ENCODE measurements around the gene TEAD3. TPM values are rescaled to one million over a fixed set of nuclear protein-coding genes. Genes with fewer than 3 reads are reported as not detected.

TEAD3 gene
- total RNA-seq, 2 experiments from 2014 or later: not detected

DNA sequence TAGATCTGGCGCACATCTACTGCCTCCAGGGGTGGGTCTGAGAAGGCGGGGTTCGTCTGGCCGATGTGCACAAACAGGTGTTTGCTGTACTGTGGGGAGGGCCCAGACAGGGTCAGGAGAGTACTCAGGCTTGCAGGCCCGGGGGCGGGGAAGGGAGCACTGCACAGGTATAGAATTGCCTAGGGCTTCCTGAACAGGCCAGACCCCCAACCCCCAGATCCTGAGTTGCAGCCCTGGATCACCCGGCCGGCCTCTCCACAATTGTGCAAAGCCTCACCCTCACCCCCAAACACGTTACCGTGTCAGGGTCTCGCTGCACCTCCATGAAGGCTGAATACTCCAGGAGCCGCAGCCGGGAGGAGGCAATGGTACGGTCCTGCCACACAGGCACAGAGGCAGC, 20.9 kb downstream of the TEAD3 start:
- no TSS peak for BruUV-seq (replicated peaks)
- H3K79me2 ChIP-seq (ENCODE audit: insufficient read depth, low read depth, low read length): peaks cover 3% of the 10 kb centered on the region; the same call in 1 of the 2 replicates
- DNase-seq (ENCODE audit: low spot score): no peak
- H3K4me3 ChIP-seq (ENCODE audit: low read depth, low read length, poor library complexity, severe bottlenecking): no peak overlapping the region
- POLR2A ChIA-PET: interaction anchor here (0.6 to 1.1 kb wide), 2 partner anchors 24 to 36 kb away, joined by 3 read pairs; partner anchors contain the start of gene FANCE
- no peak overlapping the region for H3K27ac ChIP-seq (ENCODE audit: low read depth, low read length, poor library complexity, severe bottlenecking)
- H3K9me3 ChIP-seq (ENCODE audit: low read length): no peaks in the 10 kb centered on the region
- H2AFZ ChIP-seq (ENCODE audit: low read length): no peak overlapping the region
- peaks cover 34% of the 10 kb centered on the region for H3K36me3 ChIP-seq (ENCODE audit: insufficient read depth, low read length)
- CTCF ChIA-PET (ENCODE audit: unreplicated experiment): no interaction called here
- TF ChIP-seq, protein P1, sequence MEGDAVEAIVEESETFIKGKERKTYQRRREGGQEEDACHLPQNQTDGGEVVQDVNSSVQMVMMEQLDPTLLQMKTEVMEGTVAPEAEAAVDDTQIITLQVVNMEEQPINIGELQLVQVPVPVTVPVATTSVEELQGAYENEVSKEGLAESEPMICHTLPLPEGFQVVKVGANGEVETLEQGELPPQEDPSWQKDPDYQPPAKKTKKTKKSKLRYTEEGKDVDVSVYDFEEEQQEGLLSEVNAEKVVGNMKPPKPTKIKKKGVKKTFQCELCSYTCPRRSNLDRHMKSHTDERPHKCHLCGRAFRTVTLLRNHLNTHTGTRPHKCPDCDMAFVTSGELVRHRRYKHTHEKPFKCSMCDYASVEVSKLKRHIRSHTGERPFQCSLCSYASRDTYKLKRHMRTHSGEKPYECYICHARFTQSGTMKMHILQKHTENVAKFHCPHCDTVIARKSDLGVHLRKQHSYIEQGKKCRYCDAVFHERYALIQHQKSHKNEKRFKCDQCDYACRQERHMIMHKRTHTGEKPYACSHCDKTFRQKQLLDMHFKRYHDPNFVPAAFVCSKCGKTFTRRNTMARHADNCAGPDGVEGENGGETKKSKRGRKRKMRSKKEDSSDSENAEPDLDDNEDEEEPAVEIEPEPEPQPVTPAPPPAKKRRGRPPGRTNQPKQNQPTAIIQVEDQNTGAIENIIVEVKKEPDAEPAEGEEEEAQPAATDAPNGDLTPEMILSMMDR (conservative IDR thresholded peaks at IDR 0.05; ENCODE audit: low read length): no peak
- no peak for TF ChIP-seq EZH2phosphoT487 (IDR thresholded peaks at IDR 0.05; ENCODE audit: borderline replicate concordance, low read depth, low read length)
- H3K9me2 ChIP-seq (ENCODE audit: insufficient read depth, low read length): no peaks in the 10 kb centered on the region
- intact Hi-C loops (cut with micrococcal nuclease; ENCODE audit: unreplicated experiment): no loop called here
- H3K4me1 ChIP-seq (ENCODE audit: insufficient read depth, low read length, poor library complexity, severe bottlenecking): peaks cover 17% of the 10 kb centered on the region
- H4K20me1 ChIP-seq (ENCODE audit: insufficient read depth, low read length): peaks cover 8% of the 10 kb centered on the region
- H3K4me2 ChIP-seq (ENCODE audit: low read length): no peak overlapping the region

DNA sequence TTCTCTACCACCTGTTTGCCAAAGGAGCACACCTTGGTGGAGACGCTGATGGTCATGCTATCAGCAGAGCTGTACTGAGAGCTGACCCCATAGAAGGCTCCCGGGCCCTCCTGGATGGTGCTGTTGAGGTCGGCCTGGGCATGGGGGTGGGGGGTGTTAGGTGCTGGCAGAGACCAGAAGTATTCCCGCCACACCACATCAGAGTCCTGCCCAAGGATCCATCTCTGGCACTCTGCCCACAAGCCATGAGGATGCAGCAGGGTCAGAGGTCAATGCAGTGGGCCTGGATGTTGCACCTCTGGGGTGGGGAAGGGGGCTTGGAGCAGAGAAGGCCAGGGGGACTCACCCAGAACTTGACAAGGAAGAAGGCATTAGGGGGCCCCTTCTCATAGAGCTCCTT, 21.3 kb downstream of the TEAD3 start:
- BruUV-seq (replicated peaks): no TSS peak
- ChIA-PET CTCF (ENCODE audit: unreplicated experiment) (no interaction called here), POLR2A (interaction anchor here (1.1 kb wide), 1 partner anchor 23 kb away, joined by 3 read pairs; the partner anchor contains the start of gene FANCE)
- H2AFZ ChIP-seq (ENCODE audit: low read length): no peak overlapping the region
- no peak overlapping the region for H3K27ac ChIP-seq (ENCODE audit: low read depth, low read length, poor library complexity, severe bottlenecking)
- TF ChIP-seq, protein P1 (conservative IDR thresholded peaks at IDR 0.05; ENCODE audit: low read length): no peak
- TF ChIP-seq EZH2phosphoT487 (IDR thresholded peaks at IDR 0.05; ENCODE audit: borderline replicate concordance, low read depth, low read length): no peak
- peaks cover 8% of the 10 kb centered on the region; the same call in 1 of the 2 replicates for H3K79me2 ChIP-seq (ENCODE audit: insufficient read depth, low read depth, low read length)
- peaks cover 12% of the 10 kb centered on the region for H4K20me1 ChIP-seq (ENCODE audit: insufficient read depth, low read length)
- no peak overlapping the region for H3K4me3 ChIP-seq (ENCODE audit: low read depth, low read length, poor library complexity, severe bottlenecking)
- intact Hi-C loops (cut with micrococcal nuclease; ENCODE audit: unreplicated experiment): no loop called here
- H3K9me2 ChIP-seq (ENCODE audit: insufficient read depth, low read length): no peaks in the 10 kb centered on the region
- H3K4me1 ChIP-seq (ENCODE audit: insufficient read depth, low read length, poor library complexity, severe bottlenecking): peaks cover 22% of the 10 kb centered on the region
- no peak for DNase-seq (ENCODE audit: low spot score)
- H3K36me3 ChIP-seq (ENCODE audit: insufficient read depth, low read length): peaks cover 38% of the 10 kb centered on the region
- no peaks in the 10 kb centered on the region for H3K9me3 ChIP-seq (ENCODE audit: low read length)
- no peak overlapping the region for H3K4me2 ChIP-seq (ENCODE audit: low read length)

DNA sequence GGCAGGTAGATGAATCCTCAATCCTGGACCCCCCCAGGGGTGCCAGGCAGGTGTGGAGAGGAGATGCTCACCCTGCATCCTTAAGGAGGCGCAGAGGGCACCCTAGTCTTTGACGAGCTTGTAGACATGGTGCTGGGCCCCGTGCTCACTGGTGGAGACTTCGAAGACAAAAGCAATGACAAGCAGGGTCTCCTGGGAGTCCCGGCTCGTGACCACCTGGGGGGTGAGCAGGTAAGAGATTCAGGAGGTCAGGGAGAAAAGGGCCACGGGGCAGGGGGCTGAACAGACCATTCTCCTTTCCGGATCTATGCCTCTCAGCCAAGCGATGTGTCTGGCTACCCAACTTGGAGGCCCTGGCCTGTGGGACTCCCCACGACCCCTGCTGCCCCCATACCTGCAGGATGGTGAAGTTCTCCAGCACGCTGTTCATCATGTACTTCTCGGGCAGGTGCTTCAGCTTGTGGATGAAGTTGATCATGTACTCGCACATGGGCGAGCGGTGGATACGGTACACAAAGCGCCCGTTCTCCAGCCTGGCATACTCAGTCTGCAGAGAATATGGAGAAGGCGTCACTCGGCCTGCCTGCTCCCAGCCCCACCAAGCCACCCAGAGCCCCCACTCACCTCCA, 21.8 kb downstream of the TEAD3 start:
- peaks cover 17% of the 10 kb centered on the region for H4K20me1 ChIP-seq (ENCODE audit: insufficient read depth, low read length)
- DNase-seq (ENCODE audit: low spot score): no peak
- peaks cover 43% of the 10 kb centered on the region for H3K36me3 ChIP-seq (ENCODE audit: insufficient read depth, low read length)
- peaks cover 27% of the 10 kb centered on the region for H3K4me1 ChIP-seq (ENCODE audit: insufficient read depth, low read length, poor library complexity, severe bottlenecking)
- BruUV-seq (replicated peaks): no TSS peak
- ChIA-PET POLR2A (interaction anchor here (1.1 kb wide), 1 partner anchor 23 kb away, joined by 3 read pairs; the partner anchor contains the start of gene FANCE), CTCF (ENCODE audit: unreplicated experiment) (no interaction called here)
- no peak for TF ChIP-seq EZH2phosphoT487 (IDR thresholded peaks at IDR 0.05; ENCODE audit: borderline replicate concordance, low read depth, low read length)
- TF ChIP-seq, protein P1 (conservative IDR thresholded peaks at IDR 0.05; ENCODE audit: low read length): no peak
- no peaks in the 10 kb centered on the region for H3K9me2 ChIP-seq (ENCODE audit: insufficient read depth, low read length)
- no peaks in the 10 kb centered on the region for H3K9me3 ChIP-seq (ENCODE audit: low read length)
- H2AFZ ChIP-seq (ENCODE audit: low read length): no peak overlapping the region
- intact Hi-C loops (cut with micrococcal nuclease; ENCODE audit: unreplicated experiment): no loop called here
- no peak overlapping the region for H3K4me3 ChIP-seq (ENCODE audit: low read depth, low read length, poor library complexity, severe bottlenecking)
- peaks cover 13% of the 10 kb centered on the region for H3K79me2 ChIP-seq (ENCODE audit: insufficient read depth, low read depth, low read length)
- H3K4me2 ChIP-seq (ENCODE audit: low read length): no peak overlapping the region
- H3K27ac ChIP-seq (ENCODE audit: low read depth, low read length, poor library complexity, severe bottlenecking): no peak overlapping the region
